ENCODE measurements around the gene LRG1.
A peak's percentile ranks its signal among the peaks of the same experiment; 100 is the strongest.

LRG1 gene

GRCh38 chr19:4539693-4540581, at the start of gene LRG1:
LRG1 (minus strand) TSS chr19:4540036; CDS start chr19:4540013, 23 bp downstream.
- DNase-seq: no peak

DNA sequence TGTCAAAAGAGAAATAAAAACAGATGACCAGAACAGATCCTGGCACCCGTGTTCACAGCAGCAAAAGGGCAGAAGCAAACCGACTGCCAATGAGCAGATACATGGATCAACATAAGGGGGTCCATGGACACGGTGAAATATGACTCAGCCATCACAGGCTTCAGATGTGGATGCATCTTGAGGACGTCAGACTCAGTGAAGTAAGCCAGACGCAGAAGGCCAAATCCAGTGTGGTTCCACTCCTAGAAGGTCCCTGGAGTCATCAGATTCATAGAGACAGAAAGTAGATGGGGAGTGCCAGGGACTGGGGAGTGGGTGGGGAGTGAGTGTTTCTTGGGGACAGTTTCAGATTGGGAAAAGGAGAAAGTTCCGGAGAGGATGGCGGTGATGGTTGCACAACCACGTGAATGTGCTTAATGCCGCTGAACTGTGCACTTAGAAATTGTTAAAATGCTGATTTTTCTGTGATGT, 48.5 kb upstream of the LRG1 start:
- no peak for DNase-seq

GRCh38 chr19:4587527-4587926, 47.7 kb upstream of the LRG1 start:
- DNase-seq: no peak

DNA sequence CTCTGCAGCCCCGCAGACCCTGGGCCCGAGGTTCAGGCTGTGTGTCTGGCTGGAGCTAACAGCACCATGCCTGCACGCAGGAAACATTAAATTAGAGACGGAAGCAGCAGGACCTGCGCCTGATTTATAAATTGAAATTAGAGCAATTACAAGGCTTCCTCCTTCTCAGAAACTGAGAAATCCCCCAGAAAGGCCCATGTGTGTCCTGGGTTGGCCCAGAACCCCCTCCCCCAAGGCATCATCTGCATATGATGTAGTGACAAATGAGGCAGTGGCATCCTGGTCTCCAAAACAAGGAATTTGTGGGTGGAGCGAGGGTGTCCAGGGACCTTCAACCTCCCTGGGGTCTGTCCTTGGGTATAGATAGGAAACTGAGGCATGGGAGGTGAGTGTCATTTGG, 46.9 kb upstream of the LRG1 start:
- DNase-seq: no peak

DNA sequence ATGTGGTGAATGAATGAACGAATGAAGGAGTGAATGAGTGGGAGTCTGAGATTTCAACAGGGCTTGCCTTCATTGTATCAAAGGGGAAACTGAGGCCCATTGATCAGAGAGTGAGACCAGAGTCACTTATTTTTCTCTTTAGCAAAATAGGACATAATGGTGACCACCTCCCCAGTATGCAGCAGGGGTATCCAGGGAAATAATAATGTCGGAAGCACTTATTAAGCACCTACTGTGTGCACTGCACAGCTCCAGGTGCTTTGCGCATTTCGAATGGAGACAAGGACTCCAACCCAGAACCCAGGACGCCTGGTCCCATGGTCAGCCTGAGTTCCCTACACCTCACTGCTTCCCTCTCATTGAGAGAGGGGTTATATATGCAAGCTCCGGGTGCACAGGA, 46.4 kb upstream of the LRG1 start:
- DNase-seq: no peak

DNA sequence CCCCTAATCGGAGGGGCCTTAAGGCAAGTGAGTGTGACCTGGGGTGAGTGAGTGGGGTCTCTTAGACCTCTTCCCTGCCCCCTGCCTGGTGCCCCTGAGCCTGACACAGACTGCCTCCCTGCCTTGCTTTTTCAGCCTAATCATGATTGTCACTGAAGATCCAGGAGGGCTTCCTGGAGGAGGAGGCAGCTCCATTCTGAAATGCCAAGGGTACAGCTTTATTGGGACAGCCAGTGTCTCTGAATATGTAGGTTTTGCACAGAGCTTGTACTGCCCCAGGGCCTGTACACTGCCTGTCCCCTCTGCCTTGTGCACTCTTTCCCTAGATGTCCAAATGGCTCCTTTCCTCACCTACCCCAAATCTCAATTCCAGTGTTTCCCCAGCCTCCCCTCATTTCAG, 45.7 kb upstream of the LRG1 start:
- no peak for DNase-seq

DNA sequence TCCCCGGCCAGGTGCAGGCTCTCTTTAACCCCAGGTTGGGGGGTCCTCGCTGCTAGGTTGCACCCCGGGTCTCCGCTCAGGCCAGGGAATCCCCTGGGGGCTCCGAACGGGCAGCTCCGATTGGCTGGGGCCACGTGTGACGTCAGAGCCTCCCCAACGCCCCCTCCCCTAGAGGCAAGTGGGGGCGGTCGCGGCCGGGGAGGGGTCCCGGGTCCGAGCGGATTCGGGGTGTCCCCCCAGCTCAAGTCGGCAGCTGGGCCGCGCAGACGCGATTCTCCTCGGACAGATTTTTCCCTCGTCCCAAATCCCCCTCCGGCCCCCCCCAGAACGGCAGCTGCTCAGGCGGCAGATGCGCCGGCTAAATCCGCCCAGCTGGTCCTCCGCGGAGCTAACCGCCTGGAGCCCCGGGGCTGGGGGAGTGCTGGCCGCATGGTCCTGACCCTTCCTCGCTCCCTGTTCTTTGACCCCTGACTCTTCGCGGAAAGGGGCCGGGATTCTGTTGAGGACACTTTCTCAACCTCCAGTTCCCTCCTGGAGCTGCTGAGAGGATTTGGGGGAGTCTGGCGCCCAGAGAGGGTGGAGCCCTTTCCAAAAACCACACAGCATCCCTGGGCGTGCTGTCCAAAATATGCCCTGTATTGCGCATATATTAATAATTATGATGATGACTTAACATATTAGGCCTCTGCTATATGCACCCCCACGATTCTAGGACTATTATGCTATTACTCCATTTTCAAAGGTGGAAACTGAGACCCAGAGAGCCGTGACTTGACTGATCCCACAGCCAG, 45.0 kb upstream of the LRG1 start:
- DNase-seq: no peak

DNA sequence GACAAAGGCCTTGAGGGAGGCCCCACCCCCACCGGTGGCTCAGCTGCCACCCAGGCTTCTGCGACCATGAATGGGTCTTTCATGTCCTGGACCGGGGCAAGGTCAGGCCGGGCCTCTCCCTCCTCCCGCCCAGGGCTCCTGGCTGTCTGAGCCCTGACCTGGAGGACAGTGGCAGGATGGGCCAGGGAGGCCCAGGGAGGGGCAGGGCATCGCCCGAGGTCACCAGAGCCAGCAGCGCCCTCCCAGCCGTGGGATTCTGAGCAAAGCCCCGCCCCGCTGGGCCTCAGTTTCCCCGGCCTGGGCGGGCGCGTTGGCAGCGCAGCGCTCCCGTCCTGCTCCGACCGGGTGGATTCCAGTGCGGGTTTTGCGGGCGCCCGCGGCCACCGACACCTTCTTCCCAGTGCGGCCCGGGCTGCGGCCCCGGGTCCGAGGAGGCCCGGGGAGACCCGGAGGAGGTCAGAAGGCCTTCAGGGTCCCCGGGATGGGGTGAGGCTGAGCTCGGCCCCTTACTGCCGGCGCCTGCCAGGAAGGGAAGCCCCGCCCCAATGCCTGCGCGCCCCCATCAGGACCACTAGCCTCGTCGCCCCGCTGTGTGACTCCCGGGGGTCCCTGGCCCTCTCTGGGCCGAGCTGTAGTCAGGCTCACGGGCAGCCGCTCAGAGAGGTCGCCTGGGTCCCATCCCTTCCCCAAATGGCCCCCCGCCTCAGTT, 44.3 kb upstream of the LRG1 start:
- no peak for DNase-seq

GRCh38 chr19:4582980-4583842, 43.4 kb upstream of the LRG1 start:
- no peak for DNase-seq

DNA sequence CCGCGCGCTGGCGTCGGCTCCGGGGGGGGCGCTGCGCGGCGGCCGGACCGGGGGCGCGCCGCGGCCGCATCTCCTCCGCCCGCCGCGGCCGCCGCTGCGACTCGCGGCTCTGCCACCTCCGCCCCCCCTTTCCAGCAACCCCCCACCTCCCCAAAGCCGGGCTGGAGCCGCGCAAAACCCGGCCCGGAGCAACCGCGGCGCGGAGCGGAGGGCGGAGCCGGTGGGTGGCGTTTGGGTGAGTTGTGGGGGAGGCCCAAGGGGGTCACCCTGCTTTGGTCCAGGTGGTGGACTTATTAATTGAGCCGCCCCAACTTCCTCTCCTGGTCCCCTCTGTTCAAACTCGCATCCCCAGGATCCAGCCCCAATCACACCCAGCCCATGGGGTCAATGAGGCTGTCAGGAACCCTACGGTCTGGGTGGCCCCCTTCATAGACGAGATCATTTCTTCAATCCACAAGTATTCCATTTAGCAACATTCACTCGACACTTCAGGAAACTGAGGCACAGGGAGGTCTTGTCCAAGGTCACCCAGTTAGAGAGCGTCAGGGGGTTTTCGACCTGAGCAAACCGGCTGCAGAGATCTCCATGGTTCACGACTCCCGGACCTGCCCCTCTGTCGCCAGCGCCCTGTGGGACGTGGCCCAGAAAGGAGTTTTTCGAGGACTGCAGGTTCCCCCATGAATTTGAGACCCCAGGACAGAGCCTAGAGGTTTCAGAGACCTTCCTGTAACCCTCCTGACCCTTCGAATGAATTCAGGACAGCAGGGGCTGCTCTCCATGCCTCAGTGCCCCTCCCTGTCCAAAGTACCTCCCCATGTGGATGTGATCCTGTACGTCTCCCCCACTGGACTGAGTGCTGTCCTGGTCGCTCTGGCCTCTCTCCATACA, 42.1 kb upstream of the LRG1 start:
- no peak for DNase-seq

GRCh38 chr19:4580961-4581665, 41.3 kb upstream of the LRG1 start:
- no peak for DNase-seq

DNA sequence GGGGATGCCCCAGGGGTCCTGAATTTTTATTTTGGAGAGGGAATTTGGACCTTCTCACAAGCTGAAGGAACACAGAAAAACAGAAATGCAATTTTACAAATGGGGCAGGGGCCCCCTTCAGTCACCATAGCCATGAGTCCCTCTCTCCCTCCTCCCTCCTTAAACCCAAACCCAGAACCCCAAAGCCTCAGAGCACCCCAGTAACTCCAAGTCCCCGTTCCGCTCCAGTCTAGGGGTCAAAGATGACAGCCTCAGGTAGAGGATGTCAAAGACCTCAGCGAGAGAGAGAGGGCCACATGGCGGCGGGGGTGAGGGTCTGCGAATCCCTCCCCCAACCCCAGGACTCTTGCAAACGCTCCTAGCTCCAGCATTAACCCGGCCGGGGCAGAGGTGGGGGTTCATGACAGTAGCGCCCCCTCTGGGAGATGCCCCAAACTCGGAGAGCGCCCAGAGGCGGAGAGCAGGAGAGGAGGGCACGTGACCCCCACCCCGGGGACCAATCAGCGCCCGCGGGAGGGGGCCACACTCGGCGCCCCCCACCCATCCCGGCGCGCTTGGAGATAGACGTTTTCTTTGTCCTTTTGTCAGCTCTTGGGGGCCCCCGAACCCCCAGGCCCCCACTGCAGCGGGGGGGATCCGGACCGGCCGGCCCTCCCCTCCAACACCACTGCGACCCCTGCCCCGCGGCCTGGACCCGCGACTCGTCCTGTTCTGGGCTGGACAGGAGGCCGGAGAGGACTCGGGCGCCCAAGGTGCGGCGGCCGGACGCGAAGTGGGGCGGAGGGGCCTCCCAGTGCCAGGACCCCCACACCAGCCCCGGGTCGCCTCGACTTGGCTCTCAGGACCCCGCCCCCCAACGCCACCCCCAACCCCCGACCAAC, 40.4 kb upstream of the LRG1 start:
- DNase-seq: no peak

DNA sequence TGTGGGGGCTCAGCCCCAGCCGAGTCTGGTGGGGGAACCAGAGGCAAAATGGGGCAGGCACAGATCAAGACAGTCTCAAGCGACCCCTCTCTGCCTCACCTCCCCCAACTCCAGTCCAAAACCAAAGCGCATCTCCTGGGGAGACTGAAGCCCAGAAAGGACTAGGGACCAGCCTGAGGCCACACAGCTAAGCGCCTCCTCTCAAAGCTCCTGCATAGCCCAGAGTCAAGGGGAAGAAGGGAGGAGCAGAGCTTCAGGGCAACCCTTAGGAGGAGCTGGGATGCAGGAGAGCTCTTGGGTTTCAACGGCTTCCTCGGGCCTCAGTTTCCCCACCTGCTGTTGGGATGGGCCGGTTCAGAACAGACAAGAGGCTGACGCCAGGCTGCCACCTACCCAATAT, 39.6 kb upstream of the LRG1 start:
- DNase-seq: no peak

- no peak for DNase-seq
Measured at GRCh38 chr19:4578552-4579248, 38.9 kb upstream of the LRG1 start.

DNA sequence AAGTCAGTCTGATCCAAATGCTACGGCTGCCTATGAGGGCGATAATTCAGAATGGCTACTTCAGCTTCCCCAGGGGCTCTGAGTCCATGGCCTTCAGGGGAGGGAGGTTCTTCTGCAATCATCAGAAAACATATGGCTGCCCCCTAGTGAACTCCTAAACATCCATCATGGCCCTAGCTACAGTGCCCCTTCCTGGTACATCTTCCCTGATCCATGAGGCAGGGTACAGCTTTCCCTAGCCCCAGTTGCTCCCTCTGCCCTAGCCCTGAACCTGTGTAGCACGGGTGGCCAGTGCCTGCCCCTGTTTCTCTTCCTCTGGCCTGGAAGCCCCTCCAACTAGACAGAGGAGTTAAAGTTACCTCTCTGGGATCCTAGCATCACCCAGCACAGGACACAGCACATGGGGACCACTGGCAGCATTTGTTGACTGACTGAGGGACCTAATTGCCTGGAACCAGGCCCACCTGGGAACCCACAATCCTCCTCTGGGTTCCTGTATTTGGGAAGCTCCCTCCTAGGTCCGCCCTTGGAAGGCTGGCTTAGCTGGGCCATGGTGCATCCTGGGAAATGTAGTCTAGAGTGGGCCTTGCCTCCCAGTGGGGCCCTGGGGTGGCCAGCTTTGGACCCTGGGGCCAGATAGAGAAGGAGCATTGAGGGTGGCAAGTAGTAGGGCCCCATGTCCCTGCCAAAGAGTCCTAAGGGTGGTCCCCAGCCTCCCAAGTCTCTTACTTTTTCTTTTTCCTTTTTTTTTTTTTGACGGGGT, 37.4 kb upstream of the LRG1 start:
- no peak for DNase-seq

DNA sequence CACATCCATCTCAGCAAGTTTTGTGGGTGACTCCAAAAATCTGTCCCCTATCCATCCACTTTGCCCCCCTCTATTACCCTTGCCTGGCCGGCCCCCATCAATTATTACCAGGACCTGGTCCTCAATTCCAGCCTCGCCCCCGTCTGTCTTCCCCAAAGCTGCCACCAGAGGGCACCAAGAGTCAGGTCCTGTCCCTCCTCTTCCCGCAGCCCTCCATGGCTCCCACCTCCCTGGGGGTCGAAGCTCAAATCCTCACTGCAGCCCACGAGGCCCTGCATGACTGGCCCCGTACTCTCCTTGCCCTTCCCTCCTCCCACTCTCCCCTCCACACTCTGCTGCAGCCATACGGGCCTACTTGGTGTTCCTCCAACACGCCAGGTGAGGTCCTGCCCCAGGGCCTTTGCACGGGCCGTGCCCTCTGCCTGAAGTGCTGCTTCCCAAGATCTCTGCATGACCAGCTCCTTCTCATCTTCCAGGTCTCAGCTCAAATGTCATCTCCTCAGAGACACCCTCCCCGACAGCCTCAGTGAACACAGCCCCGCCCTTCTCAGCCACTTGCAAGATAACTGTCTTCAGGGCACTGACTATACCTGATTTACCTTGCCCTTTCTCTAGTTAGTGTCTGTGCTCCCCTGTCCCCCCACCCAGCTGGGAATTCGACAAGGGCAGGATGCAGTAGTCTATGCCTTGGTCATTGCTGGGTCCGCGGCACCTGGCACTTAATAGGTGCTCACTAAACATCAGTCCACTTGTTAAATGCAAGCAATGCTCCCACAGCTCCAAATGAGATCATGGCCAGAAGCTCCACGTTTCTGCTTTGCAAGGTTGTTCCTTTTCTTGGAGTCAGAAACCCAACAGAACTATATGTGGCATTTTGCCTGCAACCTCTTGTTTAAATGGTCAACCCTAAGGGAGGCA, 36.4 kb upstream of the LRG1 start:
- DNase-seq: peak; percentile 73
